Measurements from ENCODE around the gene FAM107B.
"Not testable (repeated sequence)": the region's sequence is repeated elsewhere in the genome, so short reads cannot be mapped to it uniquely, and the experiment has no call there.

DNA sequence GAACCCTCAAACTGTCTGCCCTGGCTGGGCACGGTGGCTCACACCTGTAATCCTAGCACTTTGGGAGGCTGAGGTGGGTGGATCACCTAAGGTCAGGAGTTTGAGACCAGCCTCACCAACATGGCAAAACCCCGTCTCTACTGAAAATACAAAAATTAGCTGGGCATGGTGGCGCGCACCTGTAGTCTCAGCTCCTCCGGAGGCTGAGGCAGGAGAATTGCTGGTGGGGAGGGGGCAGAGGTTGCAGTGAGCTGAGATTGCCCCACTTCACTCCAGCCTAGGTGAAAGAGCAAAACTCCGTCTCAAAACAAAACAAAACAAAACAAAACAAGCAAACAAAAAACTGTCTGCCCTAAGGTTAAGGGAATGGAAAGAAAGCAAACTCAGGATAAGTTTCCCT, 115.6 kb downstream of the FAM107B start:
- TF ChIP-seq POLR2A (IDR thresholded peaks at IDR 0.05): not testable (repeated sequence)
- TF ChIP-seq, protein P1, sequence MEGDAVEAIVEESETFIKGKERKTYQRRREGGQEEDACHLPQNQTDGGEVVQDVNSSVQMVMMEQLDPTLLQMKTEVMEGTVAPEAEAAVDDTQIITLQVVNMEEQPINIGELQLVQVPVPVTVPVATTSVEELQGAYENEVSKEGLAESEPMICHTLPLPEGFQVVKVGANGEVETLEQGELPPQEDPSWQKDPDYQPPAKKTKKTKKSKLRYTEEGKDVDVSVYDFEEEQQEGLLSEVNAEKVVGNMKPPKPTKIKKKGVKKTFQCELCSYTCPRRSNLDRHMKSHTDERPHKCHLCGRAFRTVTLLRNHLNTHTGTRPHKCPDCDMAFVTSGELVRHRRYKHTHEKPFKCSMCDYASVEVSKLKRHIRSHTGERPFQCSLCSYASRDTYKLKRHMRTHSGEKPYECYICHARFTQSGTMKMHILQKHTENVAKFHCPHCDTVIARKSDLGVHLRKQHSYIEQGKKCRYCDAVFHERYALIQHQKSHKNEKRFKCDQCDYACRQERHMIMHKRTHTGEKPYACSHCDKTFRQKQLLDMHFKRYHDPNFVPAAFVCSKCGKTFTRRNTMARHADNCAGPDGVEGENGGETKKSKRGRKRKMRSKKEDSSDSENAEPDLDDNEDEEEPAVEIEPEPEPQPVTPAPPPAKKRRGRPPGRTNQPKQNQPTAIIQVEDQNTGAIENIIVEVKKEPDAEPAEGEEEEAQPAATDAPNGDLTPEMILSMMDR (IDR thresholded peaks at IDR 0.05): not testable (repeated sequence)
